Left hindlimb (tissue), 1 donor: Measurements from ENCODE around the gene AQP2.

ENCODE experiments used
- DNase-seq: peaks from one replicate; pipeline ENCODE4 v3.0.0-alpha.2; 2018

AQP2 gene

GRCh38 chr12:49920915-49921286 is 29.6 kb upstream of the AQP2 start:
- no peak for DNase-seq

GRCh38 chr12:49921299-49921698 is 29.2 kb upstream of the AQP2 start:
- no peak for DNase-seq

- no peak for DNase-seq
These were observed 28.6 kb upstream of the AQP2 start for GRCh38 chr12:49921936-49922335.

GRCh38 chr12:49922349-49923034 is 28.0 kb upstream of the AQP2 start:
- no peak for DNase-seq

GRCh38 chr12:49923035-49923644 is 27.4 kb upstream of the AQP2 start:
- no peak for DNase-seq

- DNase-seq = no peak
These were observed 26.5 kb upstream of the AQP2 start for GRCh38 chr12:49923880-49924556.

GRCh38 chr12:49924628-49925246 is 25.8 kb upstream of the AQP2 start:
- DNase-seq = no peak

GRCh38 chr12:49925433-49926204 is 24.9 kb upstream of the AQP2 start:
- no peak for DNase-seq

- no peak for DNase-seq
These were observed 22.1 kb upstream of the AQP2 start for GRCh38 chr12:49928471-49928870.

GRCh38 chr12:49929581-49929980 is 21.0 kb upstream of the AQP2 start:
- DNase-seq = no peak

- no peak for DNase-seq
These were observed 19.8 kb upstream of the AQP2 start for GRCh38 chr12:49930515-49931288.

- DNase-seq = no peak
These were observed 18.5 kb upstream of the AQP2 start for GRCh38 chr12:49932023-49932422.

GRCh38 chr12:49932533-49933130 is 17.9 kb upstream of the AQP2 start:
- DNase-seq = no peak

- DNase-seq = no peak
These were observed 16.7 kb upstream of the AQP2 start for GRCh38 chr12:49933796-49934195.

GRCh38 chr12:49934505-49934904 is 16.0 kb upstream of the AQP2 start:
- no peak for DNase-seq

GRCh38 chr12:49936925-49937324 is 13.6 kb upstream of the AQP2 start:
- DNase-seq = no peak

- DNase-seq = no peak
These were observed 12.8 kb upstream of the AQP2 start for GRCh38 chr12:49937639-49938300.

GRCh38 chr12:49939307-49939706 is 11.2 kb upstream of the AQP2 start:
- no peak for DNase-seq

GRCh38 chr12:49939707-49940106 is 10.8 kb upstream of the AQP2 start:
- no peak for DNase-seq

- no peak for DNase-seq
These were observed 8.7 kb upstream of the AQP2 start for GRCh38 chr12:49941556-49942511.
